ENCODE data around the gene SIVA1.

Gene SIVA1

GRCh38 chr14:104797115-104798044 is 44.4 kb downstream of the SIVA1 start:
- no peak for DNase-seq (ENCODE audit: low read depth in 2 of 2)

GRCh38 chr14:104798300-104799243 is 45.6 kb downstream of the SIVA1 start:
- no peak for DNase-seq (ENCODE audit: low read depth in 2 of 2)

- DNase-seq (ENCODE audit: low read depth in 2 of 2): no peak
Observed at GRCh38 chr14:104799244-104800014, 46.5 kb downstream of the SIVA1 start.

- DNase-seq (ENCODE audit: low read depth in 2 of 2): peak; percentile 66 to 69
Observed at GRCh38 chr14:104800015-104800770, 47.2 kb downstream of the SIVA1 start.

GRCh38 chr14:104800771-104801519 is 48.0 kb downstream of the SIVA1 start, which contains the start of gene ZBTB42:
ZBTB42 (plus strand) TSS chr14:104801101; CDS start chr14:104801198, 97 bp downstream.
- peak; percentile 30 to 56 for DNase-seq (ENCODE audit: low read depth in 2 of 2)

GRCh38 chr14:104801520-104802393 is 48.8 kb downstream of the SIVA1 start:
- no peak for DNase-seq (ENCODE audit: low read depth in 2 of 2)

GRCh38 chr14:104802394-104803184 is 49.6 kb downstream of the SIVA1 start:
- DNase-seq (ENCODE audit: low read depth in 2 of 2): no peak

GRCh38 chr14:104803280-104803911 is 50.4 kb downstream of the SIVA1 start:
- DNase-seq (ENCODE audit: low read depth in 2 of 2): no peak

GRCh38 chr14:104803912-104804410 is 51.0 kb downstream of the SIVA1 start:
- no peak for DNase-seq (ENCODE audit: low read depth in 2 of 2)

- no peak for DNase-seq (ENCODE audit: low read depth in 2 of 2)
Observed at GRCh38 chr14:104804481-104805325, 51.8 kb downstream of the SIVA1 start.

- no peak for DNase-seq (ENCODE audit: low read depth in 2 of 2)
Observed at GRCh38 chr14:104805326-104805678, 52.4 kb downstream of the SIVA1 start.

GRCh38 chr14:104805941-104806624 is 53.1 kb downstream of the SIVA1 start:
- DNase-seq (ENCODE audit: low read depth in 2 of 2): no peak

- DNase-seq (ENCODE audit: low read depth in 2 of 2): no peak
Observed at GRCh38 chr14:104806625-104807465, 53.9 kb downstream of the SIVA1 start.

GRCh38 chr14:104808456-104808855 is 55.5 kb downstream of the SIVA1 start:
- no peak for DNase-seq (ENCODE audit: low read depth in 2 of 2)

Data from activated CD4-positive, alpha-beta T cell treated with anti-CD3 and anti-CD28 coated beads for 24 hours (primary cell).